Tibial nerve (tissue), 4 donors: ENCODE results near the gene PDE3A.

Experiments
- CTCF ChIP-seq, 5 experiments: fragments of 200-600 bp in 3 of 5; fragments of 450-650 bp in 2 of 5; sonication (generic) in 3 of 5; IDR thresholded peaks; one replicate each; pipeline ENCODE4 v1.5.1; 2016 to 2019; ENCODE audit warnings: antibody characterized with exemption in 5 of 5, mild to moderate bottlenecking in 3 of 5, moderate library complexity in 2 of 5
- EP300 ChIP-seq, 2 donors: sonication (generic); formaldehyde crosslinking; IDR thresholded peaks; one replicate each; pipeline ENCODE4 v1.6.1; 2017; ENCODE audit warnings: antibody characterized with exemption in 2 of 2, mild to moderate bottlenecking in 1 of 2

GRCh38 chr12:20510811-20511210, 142.5 kb downstream of the PDE3A start:
- TF ChIP-seq EP300 (IDR thresholded peaks at IDR 0.05): no peak
- no peak for TF ChIP-seq CTCF (IDR thresholded peaks at IDR 0.05)
